ENCODE data around the gene STIM1.

The STIM1 gene

DNA sequence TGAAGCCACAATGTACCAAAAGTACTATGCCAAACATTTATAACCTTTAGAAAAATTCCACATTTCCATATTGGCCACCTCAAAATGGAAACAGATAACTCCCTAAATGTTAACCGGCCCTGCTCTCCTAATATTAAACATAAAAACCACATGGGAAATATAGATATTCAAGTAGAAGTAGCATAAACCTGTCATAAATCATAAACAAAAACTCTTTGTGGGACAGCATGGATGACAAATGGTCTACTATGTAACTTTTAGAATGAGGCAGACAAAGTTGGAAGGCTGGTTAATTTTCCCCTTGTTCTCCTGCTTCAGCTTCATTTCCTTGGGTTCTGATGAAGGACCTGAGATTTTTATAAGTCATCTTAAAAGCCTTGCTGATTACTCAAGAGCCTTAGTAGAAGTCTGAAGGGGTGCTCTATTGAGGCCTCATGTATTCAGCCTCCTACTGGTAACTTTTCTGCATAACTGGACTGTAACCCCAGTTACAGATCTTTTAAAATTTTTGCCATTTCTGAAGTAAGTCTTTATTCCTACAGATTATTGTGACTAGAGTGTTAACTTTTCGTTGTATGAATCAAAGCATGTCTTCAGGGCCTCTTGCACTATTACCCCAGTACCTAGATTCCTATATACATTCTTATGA lies 116.4 kb downstream of the STIM1 start:
- Histone ChIP-seq H3K27me3 (replicated peaks) (no peaks in the 10 kb centered on the region), H3K4me3 (ENCODE audit: low read depth, low read length) (no peak overlapping the region), H3K27ac (no peak overlapping the region), H3K36me3 (replicated peaks) (no peaks in the 10 kb centered on the region)
- in situ Hi-C loops (cut with HindIII; ENCODE audit: low pct_ligation_motif_present, low sequenced_read_pairs) = no loop called here
- TF ChIP-seq, protein P1, sequence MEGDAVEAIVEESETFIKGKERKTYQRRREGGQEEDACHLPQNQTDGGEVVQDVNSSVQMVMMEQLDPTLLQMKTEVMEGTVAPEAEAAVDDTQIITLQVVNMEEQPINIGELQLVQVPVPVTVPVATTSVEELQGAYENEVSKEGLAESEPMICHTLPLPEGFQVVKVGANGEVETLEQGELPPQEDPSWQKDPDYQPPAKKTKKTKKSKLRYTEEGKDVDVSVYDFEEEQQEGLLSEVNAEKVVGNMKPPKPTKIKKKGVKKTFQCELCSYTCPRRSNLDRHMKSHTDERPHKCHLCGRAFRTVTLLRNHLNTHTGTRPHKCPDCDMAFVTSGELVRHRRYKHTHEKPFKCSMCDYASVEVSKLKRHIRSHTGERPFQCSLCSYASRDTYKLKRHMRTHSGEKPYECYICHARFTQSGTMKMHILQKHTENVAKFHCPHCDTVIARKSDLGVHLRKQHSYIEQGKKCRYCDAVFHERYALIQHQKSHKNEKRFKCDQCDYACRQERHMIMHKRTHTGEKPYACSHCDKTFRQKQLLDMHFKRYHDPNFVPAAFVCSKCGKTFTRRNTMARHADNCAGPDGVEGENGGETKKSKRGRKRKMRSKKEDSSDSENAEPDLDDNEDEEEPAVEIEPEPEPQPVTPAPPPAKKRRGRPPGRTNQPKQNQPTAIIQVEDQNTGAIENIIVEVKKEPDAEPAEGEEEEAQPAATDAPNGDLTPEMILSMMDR (IDR thresholded peaks at IDR 0.05; ENCODE audit: low read depth, low read length, missing control alignments) = peak; percentile 29
- DNase-seq = no peak

DNA sequence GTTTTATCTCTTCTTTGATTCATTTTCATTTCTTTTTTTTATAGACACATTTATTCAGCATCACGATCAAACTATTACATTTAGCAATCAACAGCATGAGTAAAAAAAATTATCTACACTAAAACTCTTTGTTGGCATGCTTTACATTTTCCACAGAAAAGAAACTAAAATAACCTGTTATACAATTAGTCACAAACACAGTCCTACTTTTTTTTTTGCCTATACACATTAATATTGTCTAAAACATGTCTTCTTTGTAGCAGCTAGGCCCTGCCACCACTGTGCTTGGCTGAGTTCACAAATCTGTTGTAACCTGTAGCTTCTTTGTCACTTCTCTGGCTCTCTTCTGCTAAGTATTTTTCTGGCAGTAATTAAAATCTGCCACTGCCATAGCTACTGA lies 117.0 kb downstream of the STIM1 start:
- H3K27ac ChIP-seq = no peak overlapping the region
- no peak for DNase-seq
- TF ChIP-seq, protein P1 (IDR thresholded peaks at IDR 0.05; ENCODE audit: low read depth, low read length, missing control alignments) = no peak
- in situ Hi-C loops (cut with HindIII; ENCODE audit: low pct_ligation_motif_present, low sequenced_read_pairs) = no loop called here
- no peak overlapping the region for H3K4me3 ChIP-seq (ENCODE audit: low read depth, low read length)
- H3K36me3 ChIP-seq (replicated peaks) = no peaks in the 10 kb centered on the region
- no peaks in the 10 kb centered on the region for H3K27me3 ChIP-seq (replicated peaks)

GRCh38 chr11:3977078-3977477 lies 121.6 kb downstream of the STIM1 start:
- no peaks in the 10 kb centered on the region for H3K36me3 ChIP-seq (replicated peaks)
- in situ Hi-C loops (cut with HindIII; ENCODE audit: low pct_ligation_motif_present, low sequenced_read_pairs) = no loop called here
- H3K27ac ChIP-seq = no peak overlapping the region
- TF ChIP-seq, protein P1 (IDR thresholded peaks at IDR 0.05; ENCODE audit: low read depth, low read length, missing control alignments) = no peak
- no peak for DNase-seq
- no peaks in the 10 kb centered on the region for H3K27me3 ChIP-seq (replicated peaks)
- no peak overlapping the region for H3K4me3 ChIP-seq (ENCODE audit: low read depth, low read length)

GRCh38 chr11:3981084-3981633 lies 125.7 kb downstream of the STIM1 start:
- TF ChIP-seq, protein P1 (IDR thresholded peaks at IDR 0.05; ENCODE audit: low read depth, low read length, missing control alignments) = no peak
- Histone ChIP-seq H3K4me3 (ENCODE audit: low read depth, low read length) (no peak overlapping the region), H3K27me3 (replicated peaks) (no peaks in the 10 kb centered on the region), H3K36me3 (replicated peaks) (no peaks in the 10 kb centered on the region), H3K27ac (no peak overlapping the region)
- no peak for DNase-seq
- in situ Hi-C loops (cut with HindIII; ENCODE audit: low pct_ligation_motif_present, low sequenced_read_pairs) = no loop called here

DNA sequence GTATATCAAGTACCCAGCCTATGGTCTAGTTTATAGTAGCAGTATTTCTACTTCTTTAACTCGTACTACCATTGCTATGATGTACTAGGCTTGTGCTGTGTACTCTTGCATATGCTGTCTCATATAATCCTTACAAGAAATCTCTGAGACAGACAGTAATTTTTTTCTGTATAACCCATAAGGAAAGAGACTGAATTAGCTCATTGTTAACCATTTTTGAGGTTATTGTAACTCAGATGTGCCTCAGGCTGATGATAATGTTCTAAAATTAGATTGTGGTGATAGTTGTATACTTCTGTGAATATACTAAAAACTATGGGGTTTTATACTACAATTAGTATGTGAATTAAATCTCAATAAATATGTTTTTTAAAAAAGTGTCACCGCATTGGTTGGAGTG lies 127.0 kb downstream of the STIM1 start:
- H3K27ac ChIP-seq = no peak overlapping the region
- no peak for DNase-seq
- in situ Hi-C loops (cut with HindIII; ENCODE audit: low pct_ligation_motif_present, low sequenced_read_pairs) = no loop called here
- no peak overlapping the region for H3K4me3 ChIP-seq (ENCODE audit: low read depth, low read length)
- H3K27me3 ChIP-seq (replicated peaks) = no peaks in the 10 kb centered on the region
- H3K36me3 ChIP-seq (replicated peaks) = no peaks in the 10 kb centered on the region
- TF ChIP-seq, protein P1 (IDR thresholded peaks at IDR 0.05; ENCODE audit: low read depth, low read length, missing control alignments) = no peak

GRCh38 chr11:3983101-3983500 lies 127.6 kb downstream of the STIM1 start:
- TF ChIP-seq, protein P1 (IDR thresholded peaks at IDR 0.05; ENCODE audit: low read depth, low read length, missing control alignments) = no peak
- H3K27ac ChIP-seq = no peak overlapping the region
- no peaks in the 10 kb centered on the region for H3K27me3 ChIP-seq (replicated peaks)
- DNase-seq = no peak
- in situ Hi-C loops (cut with HindIII; ENCODE audit: low pct_ligation_motif_present, low sequenced_read_pairs) = no loop called here
- no peak overlapping the region for H3K4me3 ChIP-seq (ENCODE audit: low read depth, low read length)
- no peaks in the 10 kb centered on the region for H3K36me3 ChIP-seq (replicated peaks)

Data from brain microvascular endothelial cell (primary cell).